GM10266 (cell line): ENCODE data around the gene CNNM2.
"Not testable (repeated sequence)": the region's sequence is repeated elsewhere in the genome, so short reads cannot be mapped to it uniquely, and the experiment has no call there.

Experiments
- DNase-seq: peaks from one replicate; pipeline ENCODE4 v3.0.0; 2012; ENCODE audit errors: extremely low spot score
- TF ChIP-seq, protein P1 (sequence below): IDR thresholded peaks from 2 replicates; pipeline ENCODE4 v1.5.1; 2012; ENCODE audit warnings: mild to moderate bottlenecking, low read depth; ENCODE audit not compliant: control insufficient read depth, insufficient read depth; ENCODE audit errors: missing control alignments

The CNNM2 gene

GRCh38 chr10:102965311-102965851 lies 47.3 kb downstream of the CNNM2 start:
- TF ChIP-seq, protein P1, sequence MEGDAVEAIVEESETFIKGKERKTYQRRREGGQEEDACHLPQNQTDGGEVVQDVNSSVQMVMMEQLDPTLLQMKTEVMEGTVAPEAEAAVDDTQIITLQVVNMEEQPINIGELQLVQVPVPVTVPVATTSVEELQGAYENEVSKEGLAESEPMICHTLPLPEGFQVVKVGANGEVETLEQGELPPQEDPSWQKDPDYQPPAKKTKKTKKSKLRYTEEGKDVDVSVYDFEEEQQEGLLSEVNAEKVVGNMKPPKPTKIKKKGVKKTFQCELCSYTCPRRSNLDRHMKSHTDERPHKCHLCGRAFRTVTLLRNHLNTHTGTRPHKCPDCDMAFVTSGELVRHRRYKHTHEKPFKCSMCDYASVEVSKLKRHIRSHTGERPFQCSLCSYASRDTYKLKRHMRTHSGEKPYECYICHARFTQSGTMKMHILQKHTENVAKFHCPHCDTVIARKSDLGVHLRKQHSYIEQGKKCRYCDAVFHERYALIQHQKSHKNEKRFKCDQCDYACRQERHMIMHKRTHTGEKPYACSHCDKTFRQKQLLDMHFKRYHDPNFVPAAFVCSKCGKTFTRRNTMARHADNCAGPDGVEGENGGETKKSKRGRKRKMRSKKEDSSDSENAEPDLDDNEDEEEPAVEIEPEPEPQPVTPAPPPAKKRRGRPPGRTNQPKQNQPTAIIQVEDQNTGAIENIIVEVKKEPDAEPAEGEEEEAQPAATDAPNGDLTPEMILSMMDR, result no peak
- DNase-seq, result no peak

DNA sequence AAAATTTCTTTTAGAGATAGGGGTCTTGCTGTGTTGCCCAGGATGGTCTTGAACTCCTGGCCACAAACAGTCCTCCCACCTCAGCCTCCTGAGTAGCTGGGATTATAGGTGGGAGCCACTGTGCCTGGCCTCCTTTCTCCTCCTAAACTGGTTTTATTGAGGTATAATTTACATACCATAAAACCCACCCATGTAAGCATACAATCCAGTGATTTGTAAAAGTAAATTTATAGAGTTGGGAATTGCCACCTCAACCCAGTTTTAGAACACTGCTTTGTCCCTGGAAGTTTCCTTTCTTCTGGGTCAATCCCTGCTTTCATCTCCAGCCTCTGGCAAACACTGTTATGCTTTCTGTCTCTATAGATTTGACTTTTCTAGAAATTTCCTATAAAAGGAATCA lies 49.0 kb downstream of the CNNM2 start:
- DNase-seq, result no peak
- TF ChIP-seq, protein P1, result no peak

GRCh38 chr10:102970562-102971340 lies 52.7 kb downstream of the CNNM2 start:
- TF ChIP-seq, protein P1, result no peak
- no peak for DNase-seq

GRCh38 chr10:102975483-102976379 lies 57.6 kb downstream of the CNNM2 start:
- DNase-seq, result no peak
- TF ChIP-seq, protein P1, result no peak

DNA sequence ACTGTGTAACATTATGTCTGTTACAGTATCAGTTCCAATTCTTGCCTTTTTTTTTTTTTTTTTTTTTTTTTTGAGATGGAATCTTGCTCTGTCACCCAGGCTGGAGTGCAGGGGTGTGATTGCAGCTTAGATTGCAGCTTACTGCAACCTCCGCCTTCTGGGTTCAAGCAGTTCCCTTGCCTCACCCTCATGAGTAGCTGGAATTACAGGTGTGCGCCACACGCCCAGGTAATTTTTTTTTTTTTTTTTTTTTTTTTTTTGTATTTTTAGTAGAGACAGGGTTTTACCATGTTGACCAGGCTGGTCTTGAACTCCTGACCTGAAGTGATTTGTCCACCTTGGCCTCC lies 58.3 kb downstream of the CNNM2 start:
- not testable (repeated sequence) for DNase-seq

DNA sequence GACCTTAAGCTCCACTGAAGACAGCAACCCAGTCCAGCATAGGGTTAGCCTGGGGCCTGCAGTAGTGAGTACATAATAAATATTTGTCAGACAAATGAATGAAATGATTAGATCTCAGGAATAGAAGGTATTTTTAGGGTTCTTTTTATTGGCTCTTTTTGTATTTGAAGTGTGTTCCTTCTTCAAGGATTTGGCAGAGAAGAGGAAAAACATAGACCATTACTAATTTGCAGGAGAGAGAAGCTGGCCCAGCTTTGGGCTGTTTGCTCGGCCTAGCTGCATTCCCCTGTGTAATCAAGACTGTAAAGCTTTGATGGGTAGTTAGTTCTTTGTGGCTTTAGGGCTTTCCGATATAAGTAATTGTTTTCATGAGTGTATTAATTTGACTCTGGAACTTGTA lies 64.2 kb downstream of the CNNM2 start:
- TF ChIP-seq, protein P1, result no peak
- DNase-seq, result no peak

- DNase-seq, result no peak
- TF ChIP-seq, protein P1, result no peak
Observed at GRCh38 chr10:102984086-102984485, 66.0 kb downstream of the CNNM2 start.
